Measurements from ENCODE around the gene STK40.

GRCh38 chr1:36323636-36324352 is 61.9 kb downstream of the STK40 start, which contains the start of gene EVA1B:
- TF ChIP-seq CTCF (IDR thresholded peaks at IDR 0.05), result no peak
- TF ChIP-seq POLR2A (IDR thresholded peaks at IDR 0.05), result peak in 1 of 2 donors; percentile 24

Data from uterus (tissue), 2 donors.